Sigmoid colon (tissue), 7 donors: ENCODE measurements around the gene AFTPH. TPM values are rescaled to one million over a fixed set of nuclear protein-coding genes. Genes with fewer than 3 reads are reported as not detected.

Experiments used
- DNase-seq: peaks from one replicate; pipeline ENCODE4 v3.0.0-alpha.2; 2019
- H3K27ac ChIP-seq, 4 donors: fragments of 200-600 bp; sonication (generic); one replicate each; pipeline ENCODE4 v1.5.1; 2016 to 2019; ENCODE audit warnings: mild to moderate bottlenecking in 1 of 4
- H3K27me3 ChIP-seq, 3 donors: fragments of 200-600 bp; sonication (generic); one replicate each; pipeline ENCODE4 v1.5.1; 2019; ENCODE audit warnings: mild to moderate bottlenecking in 1 of 3
- H3K36me3 ChIP-seq, 4 donors: fragments of 200-600 bp; sonication (generic); one replicate each; pipeline ENCODE4 v1.5.1; 2016 to 2019
- H3K4me1 ChIP-seq, 4 donors: fragments of 200-600 bp; sonication (generic); one replicate each; pipeline ENCODE4 v1.5.1; 2017 to 2019
- H3K4me3 ChIP-seq, 4 donors: fragments of 200-600 bp; sonication (generic); one replicate each; pipeline ENCODE4 v1.5.1; 2017 to 2019; ENCODE audit warnings: mild to moderate bottlenecking in 2 of 4, moderate library complexity in 1 of 4
- H3K9me3 ChIP-seq, 4 donors: fragments of 200-600 bp in 3 of 4; sonication (generic) in 3 of 4; one replicate each; pipeline versions ENCODE4 v1.5.1 to v1.6.1; 2013 to 2019
- EP300 ChIP-seq, 4 donors: sonication (generic); formaldehyde crosslinking; IDR thresholded peaks; one replicate each; pipeline ENCODE4 v1.6.1; 2017; ENCODE audit warnings: antibody characterized with exemption in 4 of 4
- POLR2A ChIP-seq, 2 donors: fragments of 450-650 bp; IDR thresholded peaks; one replicate each; pipeline ENCODE4 v1.6.1; 2016; ENCODE audit warnings: antibody characterized with exemption in 2 of 2, mild to moderate bottlenecking in 2 of 2, moderate library complexity in 2 of 2
- POLR2AphosphoS5 ChIP-seq, 4 donors: sonication (generic); formaldehyde crosslinking; IDR thresholded peaks; one replicate each; pipeline ENCODE4 v1.6.1; 2017; ENCODE audit warnings: antibody characterized with exemption in 4 of 4
- WGBS, 2 donors: extraction: QIAGEN DNeasy Blood & Tissue Kit; methylation state at CpG; one replicate each; pipeline ENCODE4 v1.1.7; 2013; 5-methylcytosine and 5-hydroxymethylcytosine counted together
- intact Hi-C: fragments of 100-400 bp; cut with DNase I; formaldehyde crosslinking; loops from one replicate; pipeline ENCODE4 v1.15.1; 2023
- polyA plus RNA-seq, 3 donors: library from polyadenylated mRNA; stranded (reverse); fragments of 200-250 nt; gene quantifications; one replicate each; pipeline ENCODE4 v1.2.3, GENCODE V29; 2013
- total RNA-seq, 4 donors: library from RNA; depleted of rRNA; stranded (reverse); fragments of >200 nt; gene quantifications; one replicate each; pipeline ENCODE4 v1.1.0, GENCODE V29; 2016
- TF ChIP-seq, protein P1 (sequence below), 4 experiments: fragments of 450-650 bp in 3 of 4; fragments of 200-600 bp in 1 of 4; IDR thresholded peaks; one replicate each; pipeline ENCODE4 v1.5.1; 2016 to 2019; ENCODE audit warnings: antibody characterized with exemption in 4 of 4, mild to moderate bottlenecking in 3 of 4, moderate library complexity in 2 of 4
- donor health status: healthy with polysubstance abuse.
- donor health status: Bipolar disorder and iron deficiency.
- donor health status: healthy.

AFTPH gene
- total and polyA plus RNA-seq, 7 donors: 35.7 to 60.1 (median 43.5) TPM

DNA sequence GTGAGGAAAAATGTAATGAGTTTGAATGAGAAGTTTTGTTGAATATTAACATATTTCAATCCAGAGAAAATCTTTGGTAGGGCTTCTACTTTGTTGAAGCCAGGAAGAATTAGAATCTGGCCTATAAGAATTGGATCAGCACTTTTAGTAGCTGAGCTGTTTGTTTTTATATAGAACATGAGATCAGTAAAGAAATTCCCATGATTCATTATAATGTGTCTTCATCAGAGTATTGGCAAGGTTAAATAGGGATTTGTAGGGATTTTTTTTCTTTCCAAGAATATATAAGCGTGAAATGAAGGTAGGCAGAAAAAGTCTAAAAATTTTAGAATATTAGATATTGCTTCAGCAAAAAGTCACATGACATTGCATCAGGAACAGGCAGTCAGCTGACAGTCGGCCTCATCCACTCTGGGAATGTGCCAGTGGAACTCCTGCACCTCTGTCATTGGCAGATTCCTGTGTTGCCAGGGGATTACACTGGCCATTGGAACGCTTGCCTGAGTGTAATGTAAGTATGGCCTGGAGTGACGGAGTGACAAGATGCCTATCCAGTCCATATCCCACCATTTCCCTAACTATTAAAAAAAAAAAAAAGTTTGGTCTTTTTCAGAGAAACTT is 69.0 kb downstream of the AFTPH start:
- Histone ChIP-seq H3K4me1 (no peaks in the 10 kb centered on the region), H3K27me3 (no peaks in the 10 kb centered on the region), H3K36me3 (peaks cover 0 to 53% (median 7%) of the 10 kb centered on the region in 4 donors), H3K27ac (no peak overlapping the region), H3K4me3 (no peak overlapping the region), H3K9me3 (no peaks in the 10 kb centered on the region)
- DNase-seq: peak; percentile 82
- TF ChIP-seq EP300 (IDR thresholded peaks at IDR 0.05): no peak
- TF ChIP-seq POLR2AphosphoS5 (IDR thresholded peaks at IDR 0.05): peak in 1 of 4 donors; percentile 35
- 89 to 91% methylated on average over 4 of the region's 4 CpGs for WGBS, 2 donors
- intact Hi-C loops: no loop called here

DNA sequence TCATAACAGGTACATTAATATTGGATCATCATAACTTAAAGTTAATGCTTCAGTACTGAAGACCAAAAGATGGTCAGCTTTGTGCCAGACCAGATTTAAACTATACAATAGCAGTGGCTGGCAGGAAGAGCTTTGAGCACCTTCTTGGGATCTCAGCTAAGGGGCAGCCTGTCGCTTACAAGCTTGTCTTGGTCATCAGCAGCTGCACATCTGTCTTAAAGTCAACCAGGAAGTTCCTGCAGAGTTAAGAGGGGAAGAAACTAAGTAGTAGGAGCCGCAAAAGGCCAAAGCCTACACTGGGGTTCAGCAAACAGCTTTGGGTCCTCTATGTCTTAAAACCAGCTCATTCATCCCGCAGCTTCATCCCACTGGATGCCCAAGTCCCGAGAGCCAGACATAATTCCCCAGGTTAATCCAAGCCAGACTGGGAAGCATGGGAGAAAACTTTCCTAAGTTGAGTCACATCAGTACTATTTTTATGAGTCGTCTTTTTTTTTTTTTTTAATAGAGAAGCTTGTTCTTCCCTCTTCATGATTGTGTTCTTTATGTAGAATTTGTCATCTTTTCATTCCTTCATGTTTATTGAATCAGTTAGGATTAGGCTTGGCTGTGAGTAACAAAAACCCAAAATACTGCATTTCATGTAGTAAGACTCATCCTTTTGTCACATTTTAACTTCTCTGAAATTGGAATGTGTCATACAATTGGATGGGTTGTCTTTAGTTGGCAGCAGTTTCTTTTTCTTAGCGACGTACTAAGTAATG is 70.3 kb downstream of the AFTPH start:
- H3K27ac ChIP-seq: no peak overlapping the region
- 87 to 90% methylated on average over 7 of the region's 7 CpGs for WGBS, 2 donors
- H3K27me3 ChIP-seq: no peaks in the 10 kb centered on the region
- no peaks in the 10 kb centered on the region for H3K9me3 ChIP-seq
- no peak overlapping the region for H3K4me3 ChIP-seq
- TF ChIP-seq POLR2A (IDR thresholded peaks at IDR 0.05): no peak
- TF ChIP-seq POLR2AphosphoS5 (IDR thresholded peaks at IDR 0.05): no peak
- no peak for TF ChIP-seq EP300 (IDR thresholded peaks at IDR 0.05)
- peaks cover 0 to under 1% (median 0%) of the 10 kb centered on the region in 4 donors for H3K4me1 ChIP-seq
- DNase-seq: no peak
- intact Hi-C loops: no loop called here
- H3K36me3 ChIP-seq: peaks cover 0 to 45% (median 7%) of the 10 kb centered on the region in 4 donors

DNA sequence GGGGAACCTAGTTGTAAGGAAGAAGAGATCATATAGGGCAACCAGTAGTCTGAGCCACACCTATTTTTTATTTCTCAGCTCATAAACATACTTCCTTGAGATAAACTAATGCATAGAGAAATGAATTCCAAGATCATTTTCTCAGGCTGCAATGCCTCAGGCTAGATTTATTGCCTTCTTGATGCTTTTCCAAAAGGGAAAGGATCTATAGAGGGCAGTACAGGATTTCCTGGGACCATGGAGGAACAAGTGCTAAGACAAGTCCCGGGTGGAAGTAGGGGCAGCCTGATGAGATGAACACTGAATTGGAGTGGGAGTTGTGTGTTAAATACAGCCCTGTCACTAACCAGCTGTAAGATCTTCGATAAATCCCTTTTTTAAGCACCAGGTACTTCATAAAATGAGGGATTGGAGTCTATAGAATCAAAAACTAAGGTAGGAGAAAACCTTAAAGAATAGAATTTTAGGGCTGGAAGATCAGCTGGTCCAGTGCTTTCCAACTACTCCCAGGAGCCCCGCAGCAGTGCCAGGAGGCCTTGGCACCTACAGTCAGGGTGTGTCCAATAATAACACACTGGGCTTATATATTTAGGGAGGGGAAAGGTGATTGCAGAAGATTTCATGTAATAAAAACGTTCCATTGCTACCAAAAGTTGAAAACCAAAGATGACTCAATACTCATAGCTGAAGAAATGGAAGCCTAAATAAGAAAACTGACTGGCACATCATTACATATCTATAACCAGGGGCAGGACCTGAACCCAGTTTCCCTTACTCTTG is 71.5 kb downstream of the AFTPH start:
- DNase-seq: no peak
- Histone ChIP-seq H3K4me1 (peaks cover 0 to 4% (median 0%) of the 10 kb centered on the region in 4 donors), H3K4me3 (no peak overlapping the region), H3K9me3 (no peaks in the 10 kb centered on the region), H3K27ac (no peak overlapping the region), H3K36me3 (peaks cover 0 to 33% (median 5%) of the 10 kb centered on the region in 4 donors), H3K27me3 (no peaks in the 10 kb centered on the region)
- WGBS, 2 donors: 15 to 63% methylated on average over 4 of the region's 4 CpGs
- intact Hi-C loops: no loop called here
- TF ChIP-seq POLR2AphosphoS5 (IDR thresholded peaks at IDR 0.05) (no peak), POLR2A (IDR thresholded peaks at IDR 0.05) (no peak), EP300 (IDR thresholded peaks at IDR 0.05) (no peak)
- TF ChIP-seq, protein P1, sequence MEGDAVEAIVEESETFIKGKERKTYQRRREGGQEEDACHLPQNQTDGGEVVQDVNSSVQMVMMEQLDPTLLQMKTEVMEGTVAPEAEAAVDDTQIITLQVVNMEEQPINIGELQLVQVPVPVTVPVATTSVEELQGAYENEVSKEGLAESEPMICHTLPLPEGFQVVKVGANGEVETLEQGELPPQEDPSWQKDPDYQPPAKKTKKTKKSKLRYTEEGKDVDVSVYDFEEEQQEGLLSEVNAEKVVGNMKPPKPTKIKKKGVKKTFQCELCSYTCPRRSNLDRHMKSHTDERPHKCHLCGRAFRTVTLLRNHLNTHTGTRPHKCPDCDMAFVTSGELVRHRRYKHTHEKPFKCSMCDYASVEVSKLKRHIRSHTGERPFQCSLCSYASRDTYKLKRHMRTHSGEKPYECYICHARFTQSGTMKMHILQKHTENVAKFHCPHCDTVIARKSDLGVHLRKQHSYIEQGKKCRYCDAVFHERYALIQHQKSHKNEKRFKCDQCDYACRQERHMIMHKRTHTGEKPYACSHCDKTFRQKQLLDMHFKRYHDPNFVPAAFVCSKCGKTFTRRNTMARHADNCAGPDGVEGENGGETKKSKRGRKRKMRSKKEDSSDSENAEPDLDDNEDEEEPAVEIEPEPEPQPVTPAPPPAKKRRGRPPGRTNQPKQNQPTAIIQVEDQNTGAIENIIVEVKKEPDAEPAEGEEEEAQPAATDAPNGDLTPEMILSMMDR (IDR thresholded peaks at IDR 0.05): peak in 2 of 4 experiments; percentile 19 to 22

DNA sequence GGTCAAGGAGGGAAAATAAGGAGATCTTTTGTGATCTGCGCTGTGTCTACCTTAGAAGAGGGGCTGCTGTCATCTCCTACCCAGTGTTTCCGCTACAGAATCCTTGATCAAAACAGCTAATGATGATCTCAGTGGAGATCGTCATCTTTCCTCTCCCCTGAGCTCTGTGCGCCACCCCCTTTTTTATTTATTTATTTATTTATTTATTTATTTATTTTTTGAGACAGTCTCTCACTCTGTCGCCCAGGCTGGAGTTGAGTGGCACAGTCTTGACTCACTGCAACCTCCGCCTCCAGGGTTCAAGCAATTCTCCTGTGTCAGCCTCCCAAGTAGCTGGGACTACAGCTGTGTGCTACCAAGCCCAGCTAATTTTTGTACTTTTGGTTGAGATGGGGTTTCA is 74.1 kb downstream of the AFTPH start:
- peaks cover 0 to 7% (median 0%) of the 10 kb centered on the region in 4 donors for H3K36me3 ChIP-seq
- no peak overlapping the region for H3K27ac ChIP-seq
- intact Hi-C loops: no loop called here
- H3K9me3 ChIP-seq: no peaks in the 10 kb centered on the region
- TF ChIP-seq, protein P1 (IDR thresholded peaks at IDR 0.05): no peak
- TF ChIP-seq EP300 (IDR thresholded peaks at IDR 0.05) (no peak), POLR2A (IDR thresholded peaks at IDR 0.05) (no peak), POLR2AphosphoS5 (IDR thresholded peaks at IDR 0.05) (no peak)
- 97% methylated on average over 6 of the region's 6 CpGs for WGBS, 2 donors
- DNase-seq: no peak
- no peak overlapping the region for H3K4me3 ChIP-seq
- no peaks in the 10 kb centered on the region for H3K27me3 ChIP-seq
- peaks cover 0 to 4% (median 0%) of the 10 kb centered on the region in 4 donors for H3K4me1 ChIP-seq

DNA sequence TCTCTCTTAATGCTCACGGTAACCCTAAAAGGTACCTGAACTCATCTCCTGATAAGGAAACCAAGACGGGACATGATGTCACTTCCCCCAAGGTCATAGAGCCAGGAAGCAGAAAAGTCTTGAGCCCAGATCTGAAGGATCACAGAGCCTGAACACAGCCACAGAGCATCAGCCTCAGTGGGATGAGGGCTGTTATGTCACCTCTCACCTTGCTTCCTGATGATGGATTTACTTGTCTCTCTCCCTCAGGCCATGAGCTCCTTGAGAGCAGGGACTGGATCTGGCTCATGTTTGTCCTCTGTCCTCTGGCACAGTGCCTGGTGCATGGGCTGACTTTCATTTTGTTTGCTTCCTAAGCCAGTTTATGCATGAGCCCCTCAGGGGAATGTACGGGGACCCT is 75.3 kb downstream of the AFTPH start:
- no peaks in the 10 kb centered on the region for H3K36me3 ChIP-seq
- no peak for DNase-seq
- TF ChIP-seq POLR2AphosphoS5 (IDR thresholded peaks at IDR 0.05) (no peak), EP300 (IDR thresholded peaks at IDR 0.05) (no peak), POLR2A (IDR thresholded peaks at IDR 0.05) (no peak)
- TF ChIP-seq, protein P1 (IDR thresholded peaks at IDR 0.05): no peak
- no peak overlapping the region for H3K4me3 ChIP-seq
- H3K4me1 ChIP-seq: peaks cover 0 to 4% (median 1%) of the 10 kb centered on the region in 4 donors
- H3K27ac ChIP-seq: no peak overlapping the region
- intact Hi-C loops: no loop called here
- H3K9me3 ChIP-seq: no peaks in the 10 kb centered on the region
- H3K27me3 ChIP-seq: no peaks in the 10 kb centered on the region
- 26 to 39% methylated on average over 3 of the region's 3 CpGs for WGBS, 2 donors
